DND-41 (cell line): Measurements from ENCODE around the gene IMPDH1.

ENCODE experiments used
- EZH2 ChIP-seq: IDR thresholded peaks from 3 replicates; pipeline ENCODE4 v1.6.1; 2012; ENCODE audit warnings: borderline replicate concordance, low read depth, mild to moderate bottlenecking, moderate library complexity, low read length, inconsistent platforms; ENCODE audit not compliant: severe bottlenecking
- TF ChIP-seq, protein P1 (sequence below): IDR thresholded peaks from 2 replicates; pipeline ENCODE4 v1.5.1; 2012; ENCODE audit warnings: borderline replicate concordance, low read length, moderate library complexity, mild to moderate bottlenecking; ENCODE audit not compliant: poor library complexity, severe bottlenecking; ENCODE audit errors: extremely low read depth

DNA sequence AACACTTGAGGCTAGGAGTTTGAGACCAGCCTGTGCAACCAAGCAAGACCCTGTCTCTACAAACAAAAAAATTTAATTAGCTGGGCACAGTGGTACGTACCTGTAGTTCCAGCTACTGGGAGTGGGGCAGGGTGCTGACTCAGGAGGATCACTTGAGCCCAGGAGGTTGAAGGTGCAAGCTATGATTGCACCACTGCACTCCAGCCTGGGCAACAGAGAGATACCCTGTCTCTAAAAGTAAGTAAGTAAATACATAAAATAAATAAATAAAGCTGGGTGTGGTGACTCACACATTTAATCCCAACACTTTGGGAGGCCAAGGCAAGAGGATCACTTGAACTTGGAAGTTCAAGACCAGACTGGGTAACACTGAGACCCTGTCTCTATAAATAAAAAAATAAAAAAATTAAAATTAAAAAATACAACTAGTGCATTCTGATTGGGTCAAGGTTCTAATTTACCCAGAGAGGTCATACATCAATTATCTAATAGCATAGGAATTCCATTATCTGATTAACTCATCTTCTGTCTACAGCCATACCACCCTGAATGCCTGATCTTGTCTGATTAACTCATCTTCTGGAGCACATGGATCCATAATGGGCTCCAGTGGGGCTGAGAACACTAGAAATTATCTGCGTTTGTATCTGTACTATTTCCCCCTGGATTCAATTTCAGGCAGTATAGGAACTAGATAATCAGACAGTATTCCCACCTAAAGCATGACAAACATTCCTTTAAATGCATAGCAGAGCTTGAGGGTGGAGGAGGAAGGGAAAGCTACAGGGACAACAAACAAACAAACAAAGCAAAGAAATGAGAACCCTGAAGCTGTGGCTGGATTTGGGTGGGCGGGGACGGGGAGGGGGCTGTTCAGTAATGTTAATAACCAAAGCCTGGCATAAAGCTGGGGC is 24.9 kb upstream of the IMPDH1 start:
- TF ChIP-seq, protein P1, sequence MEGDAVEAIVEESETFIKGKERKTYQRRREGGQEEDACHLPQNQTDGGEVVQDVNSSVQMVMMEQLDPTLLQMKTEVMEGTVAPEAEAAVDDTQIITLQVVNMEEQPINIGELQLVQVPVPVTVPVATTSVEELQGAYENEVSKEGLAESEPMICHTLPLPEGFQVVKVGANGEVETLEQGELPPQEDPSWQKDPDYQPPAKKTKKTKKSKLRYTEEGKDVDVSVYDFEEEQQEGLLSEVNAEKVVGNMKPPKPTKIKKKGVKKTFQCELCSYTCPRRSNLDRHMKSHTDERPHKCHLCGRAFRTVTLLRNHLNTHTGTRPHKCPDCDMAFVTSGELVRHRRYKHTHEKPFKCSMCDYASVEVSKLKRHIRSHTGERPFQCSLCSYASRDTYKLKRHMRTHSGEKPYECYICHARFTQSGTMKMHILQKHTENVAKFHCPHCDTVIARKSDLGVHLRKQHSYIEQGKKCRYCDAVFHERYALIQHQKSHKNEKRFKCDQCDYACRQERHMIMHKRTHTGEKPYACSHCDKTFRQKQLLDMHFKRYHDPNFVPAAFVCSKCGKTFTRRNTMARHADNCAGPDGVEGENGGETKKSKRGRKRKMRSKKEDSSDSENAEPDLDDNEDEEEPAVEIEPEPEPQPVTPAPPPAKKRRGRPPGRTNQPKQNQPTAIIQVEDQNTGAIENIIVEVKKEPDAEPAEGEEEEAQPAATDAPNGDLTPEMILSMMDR = no peak
- no peak for TF ChIP-seq EZH2
